Activated T-cell treated with anti-CD3 and anti-CD28 coated beads, Interleukin-2, amount 50 U/mL, for 48 hours (primary cell): ENCODE results near the gene ZC3H13.
A peak's percentile ranks its signal among the peaks of the same experiment; 100 is the strongest.

Source experiments
- DNase-seq, 2 experiments: peaks; one replicate each; pipeline ENCODE4 v3.0.0-alpha.2; 2020

ZC3H13 gene

GRCh38 chr13:45933203-45933908 lies 119.2 kb downstream of the ZC3H13 start:
- peak; percentile 32 to 44 for DNase-seq

- DNase-seq, result no peak
Measured at GRCh38 chr13:45932676-45933075, 119.9 kb downstream of the ZC3H13 start.

- DNase-seq, result no peak
Measured at GRCh38 chr13:45932172-45932571, 120.4 kb downstream of the ZC3H13 start.

GRCh38 chr13:45931211-45931610 lies 121.3 kb downstream of the ZC3H13 start:
- DNase-seq, result no peak

GRCh38 chr13:45930177-45930576 lies 122.4 kb downstream of the ZC3H13 start:
- DNase-seq, result no peak

GRCh38 chr13:45928843-45929242 lies 123.7 kb downstream of the ZC3H13 start:
- DNase-seq, result no peak

GRCh38 chr13:45928176-45928575 lies 124.4 kb downstream of the ZC3H13 start:
- DNase-seq, result no peak

- no peak for DNase-seq
Measured at GRCh38 chr13:45926741-45927140, 125.8 kb downstream of the ZC3H13 start.

- DNase-seq, result no peak
Measured at GRCh38 chr13:45925151-45925550, 127.4 kb downstream of the ZC3H13 start.

GRCh38 chr13:45921162-45921736 lies 131.3 kb downstream of the ZC3H13 start:
- no peak for DNase-seq

GRCh38 chr13:45918597-45918996 lies 133.9 kb downstream of the ZC3H13 start:
- peak in 1 of 2 experiments; percentile 21 for DNase-seq

- no peak for DNase-seq
Measured at GRCh38 chr13:45917019-45917418, 135.5 kb downstream of the ZC3H13 start.

- no peak for DNase-seq
Measured at GRCh38 chr13:45915686-45916439, 136.7 kb downstream of the ZC3H13 start.

GRCh38 chr13:45909673-45910072 lies 142.9 kb downstream of the ZC3H13 start:
- DNase-seq, result no peak

- DNase-seq, result no peak
Measured at GRCh38 chr13:45909089-45909488, 143.5 kb downstream of the ZC3H13 start.

GRCh38 chr13:45907503-45907902 lies 145.0 kb downstream of the ZC3H13 start:
- no peak for DNase-seq
